Endothelial cell of umbilical vein (primary cell): ENCODE measurements around the gene ETV1. TPM values are rescaled to one million over a fixed set of nuclear protein-coding genes. Genes with fewer than 3 reads are reported as not detected.

Experiments used
- BruUV-seq: library from RNA; stranded (reverse); fragments of 400-500 nt; replicated peaks from 2 replicates; lab custom pipeline; 2021; lab: Mats Ljungman, UMichigan
- CTCF ChIA-PET: fragments of 300-600, 350-600 bp; sonication (Branson Sonifier 250); formaldehyde crosslinking; loops from one replicate; lab custom pipeline; 2021; ENCODE audit warnings: antibody characterized with exemption, inconsistent platforms; lab: Charles Lee
- POLR2A ChIA-PET: fragments of 300-600, 350-600 bp; sonication (Branson Sonifier 250); formaldehyde crosslinking; loops from one replicate; lab custom pipeline; 2021; ENCODE audit warnings: antibody characterized with exemption, inconsistent platforms; lab: Charles Lee
- DNase-seq: peaks from one replicate; pipeline ENCODE4 v3.0.0-alpha.2; 2011; ENCODE audit warnings: low read depth, low spot score
- FAIRE-seq: peaks from 2 replicates; lab custom pipeline; 2011; peaks lifted over from hg19 to GRCh38; lab: Jason Lieb, UNC
- H2AFZ ChIP-seq: 2 replicates; pipeline ENCODE4 v1.6.0; 2012; ENCODE audit warnings: low read depth, low read length, control low read depth, inconsistent platforms
- H3K27ac ChIP-seq: 2 replicates; pipeline ENCODE4 v1.5.1; 2011; ENCODE audit warnings: low read depth, mild to moderate bottlenecking, control low read depth, low read length, moderate library complexity; ENCODE audit not compliant: insufficient read depth
- H3K27me3 ChIP-seq, 2 experiments: 2 replicates each; pipeline versions ENCODE4 v1.6.0 to v1.6.1; 2011; ENCODE audit warnings: low read length in 2 of 2, mixed read lengths in 1 of 2; ENCODE audit not compliant: control insufficient read depth in 2 of 2, insufficient read depth in 2 of 2
- H3K36me3 ChIP-seq, 2 experiments: 2 replicates in 1 of 2; 3 replicates in 1 of 2; pipeline ENCODE4 v1.5.1; 2011; ENCODE audit warnings: low read length in 2 of 2, mild to moderate bottlenecking in 1 of 2, moderate library complexity in 1 of 2; ENCODE audit not compliant: control insufficient read depth in 2 of 2, insufficient read depth in 2 of 2; ENCODE audit errors: extremely low read depth in 1 of 2
- H3K4me1 ChIP-seq: 3 replicates; pipeline ENCODE4 v1.5.1; 2011; ENCODE audit warnings: mild to moderate bottlenecking, low read length; ENCODE audit not compliant: control insufficient read depth, insufficient read depth; ENCODE audit errors: extremely low read depth
- H3K4me2 ChIP-seq: 2 replicates; pipeline ENCODE4 v1.6.1; 2011; ENCODE audit warnings: low read length, control low read depth, mixed read lengths; ENCODE audit not compliant: insufficient read depth
- H3K4me3 ChIP-seq, 3 experiments: fragments of 200-600 bp in 1 of 3; sonication (generic), shearing (Covaris generic) in 1 of 3; replicated peaks in 1 of 3; 2 replicates each; pipeline ENCODE4 v1.5.1; 2011 to 2016; ENCODE audit warnings: control low read depth in 3 of 3, low read length in 3 of 3, mild to moderate bottlenecking in 2 of 3, inconsistent platforms in 1 of 3, low read depth in 1 of 3, moderate library complexity in 1 of 3; ENCODE audit not compliant: insufficient read depth in 1 of 3
- H3K79me2 ChIP-seq: 2 replicates; pipeline ENCODE4 v1.6.0; 2012; ENCODE audit warnings: low read length, inconsistent platforms; ENCODE audit not compliant: control insufficient read depth, insufficient read depth
- H3K9ac ChIP-seq: replicated peaks from 2 replicates; pipeline ENCODE3; 2011; ENCODE audit warnings: low read length, control low read depth; ENCODE audit not compliant: insufficient read depth; ENCODE audit errors: extremely low read depth
- H3K9me1 ChIP-seq: replicated peaks from 3 replicates; pipeline ENCODE4 v1.6.0; 2011; ENCODE audit warnings: mild to moderate bottlenecking, low read length; ENCODE audit not compliant: control insufficient read depth, insufficient read depth; ENCODE audit errors: extremely low read depth
- H3K9me3 ChIP-seq: replicated peaks from 2 replicates; pipeline ENCODE4 v1.5.1; 2012; ENCODE audit warnings: low read length, inconsistent platforms; ENCODE audit not compliant: control insufficient read depth, insufficient read depth
- H4K20me1 ChIP-seq: replicated peaks from 2 replicates; pipeline ENCODE3; 2011; ENCODE audit warnings: mild to moderate bottlenecking, low read length; ENCODE audit not compliant: control insufficient read depth, insufficient read depth; ENCODE audit errors: extremely low read depth
- EZH2 ChIP-seq: IDR thresholded peaks from 2 replicates; pipeline ENCODE4 v1.6.1; 2012; ENCODE audit warnings: borderline replicate concordance, low read depth, mild to moderate bottlenecking, moderate library complexity, low read length, inconsistent platforms; ENCODE audit not compliant: severe bottlenecking
- FOS ChIP-seq: IDR thresholded peaks from 2 replicates; pipeline ENCODE4 v1.6.1; 2011; ENCODE audit warnings: mild to moderate bottlenecking, low read length, moderate library complexity, borderline replicate concordance; ENCODE audit not compliant: insufficient read depth
- GATA2 ChIP-seq: IDR thresholded peaks from 2 replicates; pipeline ENCODE4 v1.7.0; 2011; ENCODE audit warnings: low read depth, mild to moderate bottlenecking, moderate library complexity, mixed read lengths, low read length; ENCODE audit not compliant: insufficient read length, insufficient read depth
- JUN ChIP-seq: IDR thresholded peaks from 2 replicates; pipeline ENCODE4 v1.6.1; 2011; ENCODE audit warnings: borderline replicate concordance, low read depth; ENCODE audit not compliant: insufficient read length, insufficient read depth
- MYC ChIP-seq: IDR thresholded peaks from one replicate; pipeline ENCODE4 v1.6.1; 2011; ENCODE audit warnings: mild to moderate bottlenecking, low read depth, low read length
- POLR2A ChIP-seq: IDR thresholded peaks from 2 replicates; pipeline ENCODE4 v1.6.1; 2012; ENCODE audit warnings: low read depth, mild to moderate bottlenecking, control low read depth, low read length
- POLR2AphosphoS5 ChIP-seq: IDR thresholded peaks from 2 replicates; pipeline ENCODE4 v1.6.1; 2012; ENCODE audit warnings: low read depth, mild to moderate bottlenecking, control low read depth, low read length, moderate library complexity; ENCODE audit not compliant: insufficient read depth
- dilution Hi-C: fragments of 300-500 bp; cut with MboI; formaldehyde crosslinking; loops from one replicate; pipeline ENCODE4 v1.15.0; 2019; ENCODE audit warnings: low sequenced_read_pairs; ENCODE audit not compliant: extremely low pct_ligation_motif_present
- intact Hi-C: fragments of 100-400 bp; cut with micrococcal nuclease; formaldehyde crosslinking; loops from one replicate; pipeline ENCODE4 v1.10.0; 2022
- polyA plus RNA-seq, 4 experiments: library from polyadenylated mRNA; depleted of rRNA in 3 of 4; stranded (reverse) in 3 of 4; unstranded in 1 of 4; fragments of >200 nt; gene quantifications; 2 replicates each; pipeline versions ENCODE4 v1.2.1 to v1.2.3, GENCODE V29; 2011 to 2012; ENCODE audit warnings: missing spikeins in 1 of 4
- total RNA-seq: library from RNA; stranded (reverse); gene quantifications from 2 replicates; pipeline ENCODE4 v1.2.3, GENCODE V29; 2021
- TF ChIP-seq, protein P1 (sequence below): IDR thresholded peaks from 2 replicates; pipeline ENCODE4 v1.6.1; 2011; ENCODE audit not compliant: insufficient read depth, insufficient read length
- TF ChIP-seq, protein P2 (sequence below), 2 donors: IDR thresholded peaks; 1 replicate in 1 of 2; 2 replicates in 1 of 2; pipeline ENCODE4 v1.5.1; 2011; ENCODE audit warnings: low read length in 2 of 2, mild to moderate bottlenecking in 2 of 2, moderate library complexity in 2 of 2, control low read depth in 1 of 2, inconsistent platforms in 1 of 2, low read depth in 1 of 2; ENCODE audit not compliant: insufficient read depth in 1 of 2; ENCODE audit errors: extremely low read depth in 1 of 2

ETV1 gene
- total and polyA plus RNA-seq, 2 donors (not counting 3 experiments of a cell fraction or from before 2014, with no cell fraction given), result 8.4 to 16.6 TPM

DNA sequence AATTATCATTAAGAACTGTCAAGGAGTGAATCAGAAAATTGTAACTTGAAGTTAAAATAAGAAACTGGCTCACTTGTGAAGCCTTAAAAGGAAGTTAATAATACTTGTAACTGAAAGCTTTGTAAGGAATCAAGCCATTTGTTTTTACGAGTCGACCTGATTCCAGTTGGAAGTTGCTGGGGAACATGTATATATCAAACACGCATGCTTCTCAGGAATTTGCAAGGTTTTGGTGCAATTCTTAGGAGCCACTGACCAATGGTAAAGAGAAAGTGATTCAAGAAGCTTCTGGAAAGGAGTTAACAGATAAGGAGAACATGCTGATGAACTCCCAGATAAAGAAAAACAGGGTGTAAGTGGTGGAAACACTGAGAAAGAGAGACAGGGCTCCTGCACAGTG, 56.4 kb downstream of the ETV1 start:
- H4K20me1 ChIP-seq, result no peaks in the 10 kb centered on the region
- no peak overlapping the region for H3K4me3 ChIP-seq
- no peak for TF ChIP-seq MYC
- no peak for TF ChIP-seq EZH2
- TF ChIP-seq, protein P1, sequence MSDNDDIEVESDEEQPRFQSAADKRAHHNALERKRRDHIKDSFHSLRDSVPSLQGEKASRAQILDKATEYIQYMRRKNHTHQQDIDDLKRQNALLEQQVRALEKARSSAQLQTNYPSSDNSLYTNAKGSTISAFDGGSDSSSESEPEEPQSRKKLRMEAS, result no peak
- TF ChIP-seq GATA2, result no peak
- no peak for TF ChIP-seq FOS
- no peak for TF ChIP-seq POLR2AphosphoS5
- TF ChIP-seq POLR2A, result no peak
- no peak for TF ChIP-seq JUN
- TF ChIP-seq, protein P2, sequence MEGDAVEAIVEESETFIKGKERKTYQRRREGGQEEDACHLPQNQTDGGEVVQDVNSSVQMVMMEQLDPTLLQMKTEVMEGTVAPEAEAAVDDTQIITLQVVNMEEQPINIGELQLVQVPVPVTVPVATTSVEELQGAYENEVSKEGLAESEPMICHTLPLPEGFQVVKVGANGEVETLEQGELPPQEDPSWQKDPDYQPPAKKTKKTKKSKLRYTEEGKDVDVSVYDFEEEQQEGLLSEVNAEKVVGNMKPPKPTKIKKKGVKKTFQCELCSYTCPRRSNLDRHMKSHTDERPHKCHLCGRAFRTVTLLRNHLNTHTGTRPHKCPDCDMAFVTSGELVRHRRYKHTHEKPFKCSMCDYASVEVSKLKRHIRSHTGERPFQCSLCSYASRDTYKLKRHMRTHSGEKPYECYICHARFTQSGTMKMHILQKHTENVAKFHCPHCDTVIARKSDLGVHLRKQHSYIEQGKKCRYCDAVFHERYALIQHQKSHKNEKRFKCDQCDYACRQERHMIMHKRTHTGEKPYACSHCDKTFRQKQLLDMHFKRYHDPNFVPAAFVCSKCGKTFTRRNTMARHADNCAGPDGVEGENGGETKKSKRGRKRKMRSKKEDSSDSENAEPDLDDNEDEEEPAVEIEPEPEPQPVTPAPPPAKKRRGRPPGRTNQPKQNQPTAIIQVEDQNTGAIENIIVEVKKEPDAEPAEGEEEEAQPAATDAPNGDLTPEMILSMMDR (IDR thresholded peaks at IDR 0.05; ENCODE audit: extremely low read depth in 1 of 2, insufficient read depth in 1 of 2, low read depth in 1 of 2, low read length in 2 of 2), result no peak
- H3K79me2 ChIP-seq, result no peaks in the 10 kb centered on the region
- H3K4me1 ChIP-seq, result no peaks in the 10 kb centered on the region
- H3K36me3 ChIP-seq, result peaks cover 0 to 2% of the 10 kb centered on the region in 2 experiments
- H3K27ac ChIP-seq, result no peak overlapping the region
- no peak overlapping the region for H3K4me2 ChIP-seq
- intact Hi-C loops (no loop called here), dilution Hi-C loops (no loop called here)
- H2AFZ ChIP-seq, result no peak overlapping the region
- DNase-seq (no peak), FAIRE-seq (no peak)
- H3K9ac ChIP-seq, result no peak overlapping the region
- H3K9me3 ChIP-seq, result no peaks in the 10 kb centered on the region
- no peaks in the 10 kb centered on the region for H3K9me1 ChIP-seq
- no peaks in the 10 kb centered on the region for H3K27me3 ChIP-seq
- ChIA-PET POLR2A (no interaction called here), CTCF (no interaction called here)
- BruUV-seq, result no TSS peak
